ENCODE results near the gene ROBO3.

ROBO3 gene

DNA sequence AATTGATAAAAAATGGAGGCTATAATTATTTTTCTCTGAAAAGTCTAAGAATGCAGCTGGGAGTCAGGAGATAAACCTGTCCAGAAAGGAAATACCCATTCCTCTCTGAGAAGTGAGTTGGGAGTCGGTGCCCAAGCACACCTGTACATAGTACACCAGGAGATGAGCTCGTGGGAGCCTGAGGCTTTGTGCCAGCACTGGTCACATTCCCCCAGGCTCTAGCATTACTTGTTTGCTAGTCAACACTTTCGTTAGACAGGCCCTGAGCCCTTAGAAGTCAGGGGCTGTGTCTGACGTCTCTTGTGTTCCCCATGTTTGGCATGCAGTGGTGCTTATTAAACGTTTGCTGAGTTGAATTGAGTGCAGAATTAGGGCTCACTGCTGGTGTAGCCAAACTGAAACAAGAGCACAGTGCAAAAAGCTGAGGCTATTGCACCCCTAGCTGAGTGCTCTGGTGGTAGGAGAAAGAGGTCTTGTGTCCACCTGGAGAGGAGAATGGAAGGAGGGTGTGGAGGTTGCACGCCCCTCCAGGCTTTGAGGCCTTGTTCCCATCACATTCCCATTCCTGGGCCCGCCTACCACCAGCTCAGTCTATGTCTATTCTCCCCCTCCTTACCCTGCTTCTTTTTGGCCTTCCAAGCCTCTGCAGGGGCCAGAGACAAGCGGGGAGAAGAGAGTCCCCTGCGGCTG, 25.6 kb downstream of the ROBO3 start:
- no peak overlapping the region for H3K27ac ChIP-seq (ENCODE audit: low read depth, low read length)
- H3K36me3 ChIP-seq (ENCODE audit: control insufficient read depth in 1 of 2, insufficient read depth in 2 of 2, low read length in 2 of 2): no peaks in the 10 kb centered on the region
- H3K9me3 ChIP-seq (ENCODE audit: control insufficient read depth in 1 of 2, low read length in 2 of 2): no peaks in the 10 kb centered on the region
- H3K4me1 ChIP-seq (ENCODE audit: control insufficient read depth in 1 of 2, insufficient read depth in 2 of 2, low read length in 2 of 2): peaks cover 4 to 7% of the 10 kb centered on the region in 2 donors
- H3K4me3 ChIP-seq (ENCODE audit: low read depth in 1 of 2, low read length in 2 of 2): no peak overlapping the region
- no peaks in the 10 kb centered on the region for H3K27me3 ChIP-seq (ENCODE audit: control insufficient read depth in 1 of 2, insufficient read depth in 2 of 2, low read length in 2 of 2)
- no peak overlapping the region for H3K9ac ChIP-seq (ENCODE audit: low read depth in 1 of 2, low read length in 2 of 2)

GRCh38 chr11:124891373-124891861, 26.2 kb downstream of the ROBO3 start:
- Histone ChIP-seq H3K4me3 (ENCODE audit: low read depth in 1 of 2, low read length in 2 of 2) (no peak overlapping the region), H3K27me3 (ENCODE audit: control insufficient read depth in 1 of 2, insufficient read depth in 2 of 2, low read length in 2 of 2) (no peaks in the 10 kb centered on the region), H3K9ac (ENCODE audit: low read depth in 1 of 2, low read length in 2 of 2) (no peak overlapping the region), H3K4me1 (ENCODE audit: control insufficient read depth in 1 of 2, insufficient read depth in 2 of 2, low read length in 2 of 2) (peaks cover 4 to 7% of the 10 kb centered on the region in 2 donors), H3K36me3 (ENCODE audit: control insufficient read depth in 1 of 2, insufficient read depth in 2 of 2, low read length in 2 of 2) (no peaks in the 10 kb centered on the region), H3K27ac (ENCODE audit: low read depth, low read length) (no peak overlapping the region), H3K9me3 (ENCODE audit: control insufficient read depth in 1 of 2, low read length in 2 of 2) (no peaks in the 10 kb centered on the region)

- Histone ChIP-seq H3K27me3 (ENCODE audit: control insufficient read depth in 1 of 2, insufficient read depth in 2 of 2, low read length in 2 of 2) (no peaks in the 10 kb centered on the region), H3K36me3 (ENCODE audit: control insufficient read depth in 1 of 2, insufficient read depth in 2 of 2, low read length in 2 of 2) (no peaks in the 10 kb centered on the region), H3K4me1 (ENCODE audit: control insufficient read depth in 1 of 2, insufficient read depth in 2 of 2, low read length in 2 of 2) (peaks cover 4 to 7% of the 10 kb centered on the region in 2 donors), H3K27ac (ENCODE audit: low read depth, low read length) (no peak overlapping the region), H3K9me3 (ENCODE audit: control insufficient read depth in 1 of 2, low read length in 2 of 2) (no peaks in the 10 kb centered on the region), H3K9ac (ENCODE audit: low read depth in 1 of 2, low read length in 2 of 2) (no peak overlapping the region), H3K4me3 (ENCODE audit: low read depth in 1 of 2, low read length in 2 of 2) (no peak overlapping the region)
Measured at GRCh38 chr11:124892146-124892545, 26.9 kb downstream of the ROBO3 start.

DNA sequence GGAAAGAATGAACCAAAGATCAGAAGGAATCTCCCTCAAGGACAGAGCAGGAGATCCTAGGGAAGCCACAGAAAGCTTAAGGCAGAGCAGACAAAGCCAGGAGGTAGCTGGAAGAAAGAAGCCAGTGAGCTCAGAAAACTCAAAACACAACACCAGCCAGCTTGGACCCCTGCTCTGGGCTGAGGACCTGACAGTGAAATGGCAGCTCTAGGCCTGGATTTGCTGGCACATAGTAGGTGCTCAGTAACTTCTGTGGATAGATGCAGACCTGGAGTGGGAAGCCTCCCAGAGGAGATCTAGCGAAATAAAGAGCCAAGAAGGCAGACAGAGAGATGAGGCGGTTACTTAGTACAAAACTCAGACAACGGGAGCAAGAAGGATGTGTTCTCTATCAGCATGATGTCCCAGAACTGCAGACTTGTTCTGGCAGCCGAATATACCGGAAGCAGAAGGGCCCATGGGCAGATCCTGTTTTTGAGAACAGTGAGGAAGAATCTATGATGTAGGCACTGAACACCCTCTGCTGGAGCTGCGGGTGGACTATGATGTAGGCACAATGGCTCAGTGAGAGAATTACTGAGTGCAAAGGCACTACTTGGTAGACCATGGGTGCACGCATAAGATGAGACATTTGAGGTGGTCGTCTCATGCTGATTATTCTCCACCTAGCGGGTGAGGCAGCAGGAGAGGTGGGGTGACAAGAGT, 27.7 kb downstream of the ROBO3 start:
- Histone ChIP-seq H3K4me3 (ENCODE audit: low read depth in 1 of 2, low read length in 2 of 2) (no peak overlapping the region), H3K4me1 (ENCODE audit: control insufficient read depth in 1 of 2, insufficient read depth in 2 of 2, low read length in 2 of 2) (peaks cover 4 to 7% of the 10 kb centered on the region in 2 donors)

GRCh38 chr11:124893781-124894401, 28.7 kb downstream of the ROBO3 start:
- Histone ChIP-seq H3K4me3 (ENCODE audit: low read depth in 1 of 2, low read length in 2 of 2) (no peak overlapping the region), H3K4me1 (ENCODE audit: control insufficient read depth in 1 of 2, insufficient read depth in 2 of 2, low read length in 2 of 2) (peaks cover under 1 to 1% of the 10 kb centered on the region in 2 donors), H3K36me3 (ENCODE audit: control insufficient read depth in 1 of 2, insufficient read depth in 2 of 2, low read length in 2 of 2) (no peaks in the 10 kb centered on the region), H3K9me3 (ENCODE audit: control insufficient read depth in 1 of 2, low read length in 2 of 2) (no peaks in the 10 kb centered on the region), H3K27ac (ENCODE audit: low read depth, low read length) (no peak overlapping the region), H3K9ac (ENCODE audit: low read depth in 1 of 2, low read length in 2 of 2) (no peak overlapping the region), H3K27me3 (ENCODE audit: control insufficient read depth in 1 of 2, insufficient read depth in 2 of 2, low read length in 2 of 2) (no peaks in the 10 kb centered on the region)

More for the DNA sequence above, 27.7 kb downstream of the ROBO3 start:
- no peaks in the 10 kb centered on the region for H3K9me3 ChIP-seq (ENCODE audit: control insufficient read depth in 1 of 2, low read length in 2 of 2)
- no peaks in the 10 kb centered on the region for H3K27me3 ChIP-seq (ENCODE audit: control insufficient read depth in 1 of 2, insufficient read depth in 2 of 2, low read length in 2 of 2)
- H3K9ac ChIP-seq (ENCODE audit: low read depth in 1 of 2, low read length in 2 of 2): no peak overlapping the region
- no peaks in the 10 kb centered on the region for H3K36me3 ChIP-seq (ENCODE audit: control insufficient read depth in 1 of 2, insufficient read depth in 2 of 2, low read length in 2 of 2)
- H3K27ac ChIP-seq (ENCODE audit: low read depth, low read length): no peak overlapping the region

GRCh38 chr11:124894606-124895430, 29.6 kb downstream of the ROBO3 start:
- H3K27ac ChIP-seq (ENCODE audit: low read depth, low read length): no peak overlapping the region
- no peak overlapping the region for H3K4me3 ChIP-seq (ENCODE audit: low read depth in 1 of 2, low read length in 2 of 2)
- no peaks in the 10 kb centered on the region for H3K4me1 ChIP-seq (ENCODE audit: control insufficient read depth in 1 of 2, insufficient read depth in 2 of 2, low read length in 2 of 2)
- no peak overlapping the region for H3K9ac ChIP-seq (ENCODE audit: low read depth in 1 of 2, low read length in 2 of 2)
- peaks cover 1 to 5% of the 10 kb centered on the region in 2 donors for H3K27me3 ChIP-seq (ENCODE audit: control insufficient read depth in 1 of 2, insufficient read depth in 2 of 2, low read length in 2 of 2)
- no peaks in the 10 kb centered on the region for H3K9me3 ChIP-seq (ENCODE audit: control insufficient read depth in 1 of 2, low read length in 2 of 2)
- no peaks in the 10 kb centered on the region for H3K36me3 ChIP-seq (ENCODE audit: control insufficient read depth in 1 of 2, insufficient read depth in 2 of 2, low read length in 2 of 2)

DNA sequence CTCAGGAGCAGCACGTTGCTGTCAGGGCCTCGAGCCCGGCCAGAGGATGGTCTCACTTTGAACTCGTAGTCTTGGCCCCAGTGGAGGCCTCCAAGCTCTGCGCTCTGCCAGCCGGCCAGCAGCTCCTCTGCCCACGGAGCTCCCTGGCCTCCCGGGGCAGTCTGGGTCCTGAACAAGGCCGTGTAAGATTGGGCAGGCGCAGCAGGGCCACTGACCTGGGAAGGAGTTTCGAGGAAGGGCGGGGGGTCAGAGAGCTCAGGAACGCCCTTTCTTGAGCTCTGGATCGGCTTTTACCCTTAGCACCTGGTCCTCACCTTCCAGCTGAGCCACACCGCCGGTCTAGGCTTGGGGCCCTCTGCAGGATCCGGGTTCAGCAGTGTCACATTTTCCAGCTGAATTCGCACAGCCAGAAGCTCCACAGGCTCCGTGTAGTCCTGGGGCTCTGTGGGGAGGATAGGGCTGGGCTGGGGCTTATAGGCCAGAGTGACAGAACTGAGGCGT, 30.3 kb downstream of the ROBO3 start:
- Histone ChIP-seq H3K4me1 (ENCODE audit: control insufficient read depth in 1 of 2, insufficient read depth in 2 of 2, low read length in 2 of 2) (no peaks in the 10 kb centered on the region), H3K36me3 (ENCODE audit: control insufficient read depth in 1 of 2, insufficient read depth in 2 of 2, low read length in 2 of 2) (no peaks in the 10 kb centered on the region), H3K27ac (ENCODE audit: low read depth, low read length) (no peak overlapping the region), H3K9ac (ENCODE audit: low read depth in 1 of 2, low read length in 2 of 2) (no peak overlapping the region), H3K27me3 (ENCODE audit: control insufficient read depth in 1 of 2, insufficient read depth in 2 of 2, low read length in 2 of 2) (peaks cover 8 to 11% of the 10 kb centered on the region in 2 donors), H3K4me3 (ENCODE audit: low read depth in 1 of 2, low read length in 2 of 2) (no peak overlapping the region), H3K9me3 (ENCODE audit: control insufficient read depth in 1 of 2, low read length in 2 of 2) (no peaks in the 10 kb centered on the region)

GRCh38 chr11:124896071-124896750, 31.0 kb downstream of the ROBO3 start:
- H3K9ac ChIP-seq (ENCODE audit: low read depth in 1 of 2, low read length in 2 of 2): no peak overlapping the region
- H3K27me3 ChIP-seq (ENCODE audit: control insufficient read depth in 1 of 2, insufficient read depth in 2 of 2, low read length in 2 of 2): peaks cover 9 to 11% of the 10 kb centered on the region in 2 donors
- H3K4me3 ChIP-seq (ENCODE audit: low read depth in 1 of 2, low read length in 2 of 2): no peak overlapping the region
- H3K27ac ChIP-seq (ENCODE audit: low read depth, low read length): no peak overlapping the region
- H3K4me1 ChIP-seq (ENCODE audit: control insufficient read depth in 1 of 2, insufficient read depth in 2 of 2, low read length in 2 of 2): no peaks in the 10 kb centered on the region
- H3K9me3 ChIP-seq (ENCODE audit: control insufficient read depth in 1 of 2, low read length in 2 of 2): no peaks in the 10 kb centered on the region
- H3K36me3 ChIP-seq (ENCODE audit: control insufficient read depth in 1 of 2, insufficient read depth in 2 of 2, low read length in 2 of 2): no peaks in the 10 kb centered on the region

DNA sequence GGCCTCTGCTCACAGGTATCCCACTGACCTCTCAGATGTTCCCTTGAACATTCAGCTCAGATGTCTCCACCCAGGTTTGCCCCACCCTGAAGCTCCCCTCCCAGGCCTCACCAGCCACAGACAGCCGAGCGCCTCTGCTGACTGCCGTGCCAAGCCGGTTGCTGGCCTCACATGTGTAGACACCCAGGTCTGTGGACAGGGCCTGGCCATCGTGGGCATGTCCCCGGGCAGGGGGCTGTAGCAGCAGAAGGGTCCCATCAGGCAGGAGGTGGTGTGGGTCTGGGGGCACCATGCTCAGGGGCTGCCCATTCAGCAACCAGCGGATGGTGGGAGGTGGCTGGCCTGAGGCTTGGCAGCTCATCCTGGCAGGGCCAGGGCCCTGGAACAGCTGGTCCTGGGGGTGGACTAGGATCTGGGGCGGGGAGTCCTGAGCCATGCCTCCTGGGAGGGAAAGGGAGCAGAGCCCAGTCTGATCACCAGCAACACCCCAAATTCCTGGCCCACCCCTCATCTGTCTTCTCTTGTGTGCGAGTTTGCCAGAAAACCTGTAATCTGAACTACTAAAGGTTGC, 31.7 kb downstream of the ROBO3 start:
- H3K9ac ChIP-seq (ENCODE audit: low read depth in 1 of 2, low read length in 2 of 2): no peak overlapping the region
- no peaks in the 10 kb centered on the region for H3K9me3 ChIP-seq (ENCODE audit: control insufficient read depth in 1 of 2, low read length in 2 of 2)
- H3K36me3 ChIP-seq (ENCODE audit: control insufficient read depth in 1 of 2, insufficient read depth in 2 of 2, low read length in 2 of 2): no peaks in the 10 kb centered on the region
- peaks cover 9 to 11% of the 10 kb centered on the region in 2 donors for H3K27me3 ChIP-seq (ENCODE audit: control insufficient read depth in 1 of 2, insufficient read depth in 2 of 2, low read length in 2 of 2)
- no peak overlapping the region for H3K27ac ChIP-seq (ENCODE audit: low read depth, low read length)
- peak overlapping the region in 1 of 2 donors; percentile 46 for H3K4me3 ChIP-seq (ENCODE audit: low read depth in 1 of 2, low read length in 2 of 2)
- H3K4me1 ChIP-seq (ENCODE audit: control insufficient read depth in 1 of 2, insufficient read depth in 2 of 2, low read length in 2 of 2): no peaks in the 10 kb centered on the region

Measured in duodenal mucosa (tissue), 2 donors.